Right renal pelvis (tissue), 4 donors: ENCODE measurements around the gene WWOX. TPM values are rescaled to one million over a fixed set of nuclear protein-coding genes. Genes with fewer than 3 reads are reported as not detected.
"Not testable (repeated sequence)": the region's sequence is repeated elsewhere in the genome, so short reads cannot be mapped to it uniquely, and the experiment has no call there.

Experiments used
- DNase-seq, 4 donors: peaks; one replicate each; pipeline ENCODE4 v3.0.0-alpha.2; 2013; ENCODE audit warnings: low read depth in 4 of 4, low spot score in 3 of 4, missing footprints in 1 of 4
- polyA plus RNA-seq, 4 donors: library from polyadenylated mRNA; unstranded; fragments of 120-200 nt; gene quantifications; one replicate each; pipeline ENCODE4 v1.2.1, GENCODE V29; 2013; ENCODE audit not compliant: insufficient read length in 4 of 4

The WWOX gene
- polyA plus RNA-seq, 4 donors, result 36.7 to 43.9 (median 38.5) TPM

- no peak for DNase-seq
These were observed 484.0 kb downstream of the WWOX start for GRCh38 chr16:78583441-78583840.

GRCh38 chr16:78584213-78584860, 484.9 kb downstream of the WWOX start:
- DNase-seq, result no peak

GRCh38 chr16:78584991-78585390, 485.5 kb downstream of the WWOX start:
- no peak for DNase-seq

GRCh38 chr16:78589331-78589730, 489.9 kb downstream of the WWOX start:
- DNase-seq, result no peak

GRCh38 chr16:78591682-78592103, 492.2 kb downstream of the WWOX start:
- no peak for DNase-seq

GRCh38 chr16:78592111-78592510, 492.7 kb downstream of the WWOX start:
- DNase-seq, result no peak

GRCh38 chr16:78593352-78593751, 493.9 kb downstream of the WWOX start:
- no peak for DNase-seq

- no peak for DNase-seq
These were observed 494.7 kb downstream of the WWOX start for GRCh38 chr16:78594191-78594590.

GRCh38 chr16:78596348-78596995, 497.0 kb downstream of the WWOX start:
- no peak for DNase-seq

- DNase-seq, result no peak
These were observed 497.6 kb downstream of the WWOX start for GRCh38 chr16:78596996-78597422.

GRCh38 chr16:78597809-78598570, 498.5 kb downstream of the WWOX start:
- no peak for DNase-seq

GRCh38 chr16:78599271-78599670, 499.8 kb downstream of the WWOX start:
- no peak for DNase-seq

- not testable (repeated sequence) for DNase-seq
These were observed 505.1 kb downstream of the WWOX start for GRCh38 chr16:78604423-78605062.

GRCh38 chr16:78605548-78606101, 506.2 kb downstream of the WWOX start:
- DNase-seq, result no peak

GRCh38 chr16:78606545-78606944, 507.1 kb downstream of the WWOX start:
- DNase-seq, result no peak

GRCh38 chr16:78607022-78607421, 507.6 kb downstream of the WWOX start:
- no peak for DNase-seq

GRCh38 chr16:78607465-78607864, 508.0 kb downstream of the WWOX start:
- no peak for DNase-seq

- no peak for DNase-seq
These were observed 508.9 kb downstream of the WWOX start for GRCh38 chr16:78608305-78608776.

- no peak for DNase-seq
These were observed 510.2 kb downstream of the WWOX start for GRCh38 chr16:78609402-78610274.

- DNase-seq, result no peak
These were observed 511.9 kb downstream of the WWOX start for GRCh38 chr16:78611318-78611717.
